ENCODE results near the gene CAMKMT.

CAMKMT gene

DNA sequence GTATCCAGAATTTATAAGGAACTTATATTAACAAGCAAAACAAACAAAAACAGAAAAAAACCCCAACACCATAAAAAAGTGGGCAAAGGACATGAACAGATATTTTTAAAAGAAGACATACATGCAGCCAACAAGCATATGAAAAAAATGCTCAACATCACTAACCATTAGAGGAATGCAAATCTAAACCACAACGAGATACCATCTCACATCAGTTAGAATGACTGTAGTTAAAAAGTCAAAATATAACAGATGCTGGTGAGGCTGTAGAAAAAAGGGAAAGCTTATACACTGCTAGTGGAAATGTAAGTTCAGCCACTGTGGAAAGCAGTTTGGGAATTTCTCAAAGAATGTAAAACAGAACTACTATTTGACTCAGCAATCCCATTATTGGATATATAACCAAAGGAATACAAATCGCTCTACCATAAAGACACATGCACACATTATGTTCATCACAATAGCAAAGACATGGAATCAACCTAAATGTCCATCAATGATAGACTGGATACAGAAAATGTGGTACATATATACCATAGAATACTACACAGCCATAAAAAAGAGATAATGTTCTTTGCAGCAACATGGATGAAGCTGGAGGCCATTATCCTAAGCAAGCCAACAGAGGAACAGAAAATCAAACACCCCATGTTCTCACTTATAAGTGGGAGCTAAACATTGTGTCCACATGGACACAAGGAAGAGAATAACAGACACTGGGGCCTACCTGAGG, 25.8 kb upstream of the CAMKMT start:
- CTCF ChIA-PET: no interaction called here
- POLR2A ChIA-PET (ENCODE audit: low non-redundant PET): no interaction called here
- DNase-seq (ENCODE audit: low spot score): no peak
- no peak overlapping the region for H3K27ac ChIP-seq
- no peak for TF ChIP-seq CTCF (conservative IDR thresholded peaks at IDR 0.05; ENCODE audit: low read depth)

- CTCF ChIA-PET: interaction anchor here (0.7 to 1.1 kb wide), 3 partner anchors 88 to 324 kb away, joined by 3 to 7 read pairs (median 4); no protein-coding TSS in a partner anchor
- POLR2A ChIA-PET (ENCODE audit: low non-redundant PET): no interaction called here
- 0 out of 2 replicates have a peak, but pooled peaks have one; percentile 26 for TF ChIP-seq CTCF (conservative IDR thresholded peaks at IDR 0.05; ENCODE audit: low read depth)
- H3K27ac ChIP-seq: no peak overlapping the region
- peak; percentile 6 for DNase-seq (ENCODE audit: low spot score)
These were observed 18.9 kb upstream of the CAMKMT start for GRCh38 chr2:44342854-44343253.

- POLR2A ChIA-PET (ENCODE audit: low non-redundant PET): no interaction called here
- DNase-seq (ENCODE audit: low spot score): no peak
- no peak overlapping the region for H3K27ac ChIP-seq
- CTCF ChIA-PET: no interaction called here
- no peak for TF ChIP-seq CTCF (conservative IDR thresholded peaks at IDR 0.05; ENCODE audit: low read depth)
These were observed 14.2 kb upstream of the CAMKMT start for GRCh38 chr2:44347526-44347925.

- TF ChIP-seq CTCF (conservative IDR thresholded peaks at IDR 0.05; ENCODE audit: low read depth): no peak
- no peak for DNase-seq (ENCODE audit: low spot score)
- no peak overlapping the region for H3K27ac ChIP-seq
- CTCF ChIA-PET: interaction anchor here (0.6 to 0.8 kb wide), 3 partner anchors 12 to 304 kb away, joined by 3 to 5 read pairs (median 3); no protein-coding TSS in a partner anchor
- POLR2A ChIA-PET (ENCODE audit: low non-redundant PET): interaction anchor here (0.5 kb wide), 1 partner anchor 11 kb away, joined by 13 read pairs; no protein-coding TSS in a partner anchor
These were observed 13.3 kb upstream of the CAMKMT start for GRCh38 chr2:44348400-44348799.

DNA sequence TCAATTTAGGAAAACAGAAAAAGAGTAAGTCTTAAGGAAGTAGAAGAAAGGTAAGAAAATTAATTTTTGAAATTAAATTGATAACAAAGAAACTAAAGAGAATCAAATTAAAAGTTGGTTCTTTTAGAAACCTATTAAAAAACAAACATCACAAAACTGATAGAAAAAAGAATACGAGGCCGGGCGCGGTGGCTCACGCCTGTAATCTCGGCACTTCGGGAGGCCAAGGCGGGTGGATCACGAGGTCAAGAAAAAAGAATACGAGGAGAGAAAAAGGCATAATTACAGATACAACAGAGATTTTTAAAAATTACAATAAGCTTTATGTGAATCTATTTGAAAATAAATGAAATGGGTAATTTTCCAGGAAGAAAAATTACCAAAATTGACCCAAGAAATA, 12.2 kb upstream of the CAMKMT start:
- ChIA-PET POLR2A (ENCODE audit: low non-redundant PET) (no interaction called here), CTCF (interaction anchor here (0.6 to 0.7 kb wide), 2 partner anchors 9 to 1080 kb away, joined by 3 to 5 read pairs; no protein-coding TSS in a partner anchor)
- H3K27ac ChIP-seq: no peak overlapping the region
- no peak for TF ChIP-seq CTCF (conservative IDR thresholded peaks at IDR 0.05; ENCODE audit: low read depth)
- DNase-seq (ENCODE audit: low spot score): no peak

DNA sequence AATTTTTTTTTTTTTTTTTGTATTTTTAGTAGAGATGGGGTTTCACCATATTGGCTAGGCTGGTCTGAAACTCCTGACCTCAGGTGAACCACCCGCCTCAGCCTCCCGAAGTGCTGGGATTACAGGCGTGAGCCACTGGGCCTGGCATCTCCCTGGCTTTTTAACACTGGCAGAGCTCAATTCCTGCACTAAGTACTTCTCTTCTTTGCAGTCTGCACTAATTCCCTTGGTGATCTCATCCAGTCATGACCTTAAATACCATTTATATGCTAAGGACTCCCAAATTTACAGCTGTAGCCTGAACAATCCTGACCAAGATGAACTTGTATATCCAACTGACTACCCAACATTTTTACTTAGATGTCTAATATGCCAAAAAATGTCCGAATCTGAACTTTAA, 10.7 kb upstream of the CAMKMT start:
- DNase-seq (ENCODE audit: low spot score): no peak
- CTCF ChIA-PET: no interaction called here
- H3K27ac ChIP-seq: no peak overlapping the region
- POLR2A ChIA-PET (ENCODE audit: low non-redundant PET): no interaction called here
- TF ChIP-seq CTCF (conservative IDR thresholded peaks at IDR 0.05; ENCODE audit: low read depth): no peak

Measured in RWPE1 (cell line).